Measurements from ENCODE around the gene CCDC126. TPM values are rescaled to one million over a fixed set of nuclear protein-coding genes. Genes with fewer than 3 reads are reported as not detected.
A peak's percentile ranks its signal among the peaks of the same experiment; 100 is the strongest.

CCDC126 gene
- total RNA-seq, 4 donors from 2014 or later: 14.3 to 25.8 (median 19.8) TPM

DNA sequence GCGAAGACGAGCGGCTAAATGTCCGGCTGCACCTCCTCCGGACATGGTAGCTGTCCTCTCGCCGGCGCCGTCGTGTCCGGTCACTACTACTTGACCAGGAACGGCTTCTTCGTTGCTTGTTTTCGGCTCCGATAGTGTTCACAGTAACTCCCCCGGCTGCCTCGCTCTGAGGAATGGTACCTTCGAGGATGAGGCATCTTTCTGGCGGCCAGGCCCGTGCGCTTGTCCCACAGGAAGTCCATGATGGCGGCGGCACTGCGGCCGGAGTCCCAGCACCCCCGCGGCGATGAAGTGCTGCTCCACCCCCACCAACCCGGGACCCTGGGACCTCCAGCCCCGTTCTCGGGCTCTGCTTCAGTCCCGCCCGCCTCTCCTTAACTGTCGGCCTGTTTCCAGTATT lies 11.0 kb upstream of the CCDC126 start:
- ATAC-seq: no peak
- 91% methylated on average over 20 of the region's 34 CpGs; no CpG with 5 or more reads in 1 of the 2 donors for WGBS, 2 donors (ENCODE audit: low coverage in 1 of 2)

DNA sequence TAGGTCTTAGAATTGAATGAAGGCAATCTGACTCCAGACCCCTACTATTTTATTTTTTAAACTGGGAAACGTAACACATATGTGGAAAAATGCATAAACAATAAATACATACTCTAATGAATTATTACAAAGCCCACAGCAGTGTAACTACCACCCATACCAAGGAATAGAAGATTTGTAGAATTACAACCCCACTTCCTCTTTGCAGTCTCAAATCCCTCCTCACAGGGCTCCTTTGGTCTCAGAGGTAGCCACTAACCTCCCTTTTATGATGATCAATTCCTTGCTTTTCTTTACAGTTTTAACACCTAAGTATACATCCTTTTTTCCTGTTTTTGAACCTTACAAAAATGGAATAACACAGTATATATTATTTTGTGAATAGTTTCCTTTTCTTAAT lies 6.7 kb upstream of the CCDC126 start:
- H3K4me3 ChIP-seq: no peak overlapping the region
- no peaks in the 10 kb centered on the region for H3K27me3 ChIP-seq
- no peak for ATAC-seq
- no peaks in the 10 kb centered on the region for H3K36me3 ChIP-seq
- no peaks in the 10 kb centered on the region for H3K4me1 ChIP-seq
- no peaks in the 10 kb centered on the region for H3K9me3 ChIP-seq
- no peak for TF ChIP-seq EP300 (IDR thresholded peaks at IDR 0.05)
- no peak for TF ChIP-seq POLR2AphosphoS5 (IDR thresholded peaks at IDR 0.05)
- TF ChIP-seq POLR2A (IDR thresholded peaks at IDR 0.05): no peak
- TF ChIP-seq, protein P1, sequence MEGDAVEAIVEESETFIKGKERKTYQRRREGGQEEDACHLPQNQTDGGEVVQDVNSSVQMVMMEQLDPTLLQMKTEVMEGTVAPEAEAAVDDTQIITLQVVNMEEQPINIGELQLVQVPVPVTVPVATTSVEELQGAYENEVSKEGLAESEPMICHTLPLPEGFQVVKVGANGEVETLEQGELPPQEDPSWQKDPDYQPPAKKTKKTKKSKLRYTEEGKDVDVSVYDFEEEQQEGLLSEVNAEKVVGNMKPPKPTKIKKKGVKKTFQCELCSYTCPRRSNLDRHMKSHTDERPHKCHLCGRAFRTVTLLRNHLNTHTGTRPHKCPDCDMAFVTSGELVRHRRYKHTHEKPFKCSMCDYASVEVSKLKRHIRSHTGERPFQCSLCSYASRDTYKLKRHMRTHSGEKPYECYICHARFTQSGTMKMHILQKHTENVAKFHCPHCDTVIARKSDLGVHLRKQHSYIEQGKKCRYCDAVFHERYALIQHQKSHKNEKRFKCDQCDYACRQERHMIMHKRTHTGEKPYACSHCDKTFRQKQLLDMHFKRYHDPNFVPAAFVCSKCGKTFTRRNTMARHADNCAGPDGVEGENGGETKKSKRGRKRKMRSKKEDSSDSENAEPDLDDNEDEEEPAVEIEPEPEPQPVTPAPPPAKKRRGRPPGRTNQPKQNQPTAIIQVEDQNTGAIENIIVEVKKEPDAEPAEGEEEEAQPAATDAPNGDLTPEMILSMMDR (IDR thresholded peaks at IDR 0.05): no peak
- 40 to 70% methylated on average over 1 of the region's 1 CpG for WGBS, 2 donors (ENCODE audit: low coverage in 1 of 2)
- H3K27ac ChIP-seq: no peak overlapping the region

More for the DNA sequence above, 11.0 kb upstream of the CCDC126 start:
- no peaks in the 10 kb centered on the region for H3K4me1 ChIP-seq
- H3K4me3 ChIP-seq: no peak overlapping the region
- H3K27me3 ChIP-seq: no peaks in the 10 kb centered on the region
- H3K9me3 ChIP-seq: no peaks in the 10 kb centered on the region
- no peak overlapping the region for H3K27ac ChIP-seq
- H3K36me3 ChIP-seq: no peaks in the 10 kb centered on the region
- no peak for TF ChIP-seq POLR2A (IDR thresholded peaks at IDR 0.05)
- no peak for TF ChIP-seq POLR2AphosphoS5 (IDR thresholded peaks at IDR 0.05)
- TF ChIP-seq, protein P1 (IDR thresholded peaks at IDR 0.05): no peak
- TF ChIP-seq EP300 (IDR thresholded peaks at IDR 0.05): no peak

DNA sequence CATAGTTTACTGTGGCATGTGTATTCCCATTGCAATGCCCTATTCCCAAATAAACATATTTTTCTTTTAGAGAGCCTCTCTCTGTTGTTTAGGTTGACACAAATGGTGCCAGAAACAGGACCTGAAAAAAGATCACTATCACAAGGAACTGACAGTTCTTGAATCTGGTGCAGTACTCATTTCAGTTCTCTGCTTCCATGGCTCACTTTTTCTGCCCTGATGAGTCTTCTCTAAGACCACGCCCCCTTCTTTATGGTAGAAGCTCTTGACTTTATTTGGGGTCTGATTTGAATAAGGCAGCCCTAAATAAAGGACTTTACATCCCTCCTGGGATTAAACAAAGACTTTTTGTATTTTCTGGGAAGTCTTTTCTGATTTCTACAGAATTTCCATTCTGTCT lies 3.5 kb upstream of the CCDC126 start:
- ATAC-seq: no peak
- Histone ChIP-seq H3K27me3 (no peaks in the 10 kb centered on the region), H3K4me3 (no peak overlapping the region), H3K27ac (no peak overlapping the region), H3K36me3 (no peaks in the 10 kb centered on the region), H3K4me1 (peaks cover 0 to 12% (median 3%) of the 10 kb centered on the region in 3 donors), H3K9me3 (no peaks in the 10 kb centered on the region)
- 100% methylated on average over 1 of the region's 1 CpG; no CpG with 5 or more reads in 1 of the 2 donors for WGBS, 2 donors (ENCODE audit: low coverage in 1 of 2)
- TF ChIP-seq, protein P1 (IDR thresholded peaks at IDR 0.05): no peak
- no peak for TF ChIP-seq POLR2AphosphoS5 (IDR thresholded peaks at IDR 0.05)

DNA sequence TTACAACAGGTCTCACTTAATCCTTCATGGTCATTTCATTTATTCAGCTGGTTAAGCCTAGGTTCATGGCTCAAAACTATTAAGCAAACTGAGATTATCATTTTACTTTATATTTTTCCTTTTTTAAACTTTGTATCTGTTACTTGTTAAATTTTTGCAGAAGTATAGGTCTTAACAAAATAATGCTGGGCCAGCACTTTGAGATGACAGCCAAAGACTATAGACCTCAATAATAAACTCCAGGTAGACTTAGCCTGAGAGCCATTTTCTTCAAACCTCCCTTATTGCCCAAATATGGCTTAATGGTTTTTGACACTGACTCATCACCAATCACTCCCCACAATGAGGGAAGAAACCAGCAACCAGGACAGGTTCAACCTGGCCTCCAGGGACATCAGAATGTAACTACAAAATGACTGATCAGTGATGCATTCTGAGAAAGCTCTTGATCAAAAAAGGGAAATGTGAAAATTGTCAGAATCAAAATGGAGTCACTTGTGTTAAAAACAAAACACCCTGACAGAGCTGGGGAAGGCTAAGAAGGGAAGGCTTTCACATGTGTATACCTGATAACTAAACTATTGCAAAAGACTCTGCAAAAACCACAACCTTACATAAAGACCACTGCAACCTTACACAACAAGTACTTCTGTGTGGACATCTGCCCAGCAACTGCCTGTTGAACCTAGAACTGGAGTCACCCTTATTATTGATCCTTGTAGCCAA lies 2.1 kb upstream of the CCDC126 start:
- TF ChIP-seq POLR2AphosphoS5 (IDR thresholded peaks at IDR 0.05): no peak
- TF ChIP-seq EP300 (IDR thresholded peaks at IDR 0.05): no peak
- H3K27me3 ChIP-seq: no peaks in the 10 kb centered on the region
- H3K36me3 ChIP-seq: no peaks in the 10 kb centered on the region
- H3K27ac ChIP-seq: no peak overlapping the region
- no peaks in the 10 kb centered on the region for H3K9me3 ChIP-seq
- H3K4me3 ChIP-seq: no peak overlapping the region
- peaks cover 0 to 26% (median 3%) of the 10 kb centered on the region in 3 donors for H3K4me1 ChIP-seq
- no peak for ATAC-seq

DNA sequence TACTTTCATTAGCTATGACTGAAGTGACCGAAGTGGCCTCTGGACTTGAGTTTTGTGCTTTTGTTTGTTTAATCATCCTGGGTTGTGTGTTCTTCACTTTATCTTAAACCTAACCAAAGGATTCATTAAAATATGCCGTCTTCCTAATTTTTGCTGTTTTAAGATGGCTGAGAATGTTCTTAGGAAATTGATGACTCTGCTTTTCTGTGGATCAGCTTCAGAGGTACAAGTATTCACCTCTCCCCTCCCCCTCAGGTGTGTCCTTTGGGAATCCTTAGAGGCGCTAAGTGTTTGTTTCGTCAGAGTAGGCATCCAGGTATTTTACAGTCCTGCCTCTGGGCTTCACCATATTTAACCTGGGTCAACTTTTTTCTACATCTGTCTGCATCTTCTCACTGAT lies 1.1 kb downstream of the CCDC126 start:
- Histone ChIP-seq H3K9me3 (no peaks in the 10 kb centered on the region), H3K36me3 (no peaks in the 10 kb centered on the region), H3K27ac (peak overlapping the region; percentile 86 to 100 (median 96)), H3K4me3 (peak overlapping the region; percentile 45 to 84), H3K27me3 (no peaks in the 10 kb centered on the region), H3K4me1 (peaks cover 0 to 51% (median 3%) of the 10 kb centered on the region in 3 donors)
- ATAC-seq: no peak
- 60 to 61% methylated on average over 3 to 4 of the region's 4 CpGs for WGBS, 2 donors (ENCODE audit: low coverage in 1 of 2)
- TF ChIP-seq, protein P1 (IDR thresholded peaks at IDR 0.05): no peak
- TF ChIP-seq EP300 (IDR thresholded peaks at IDR 0.05) (no peak), POLR2AphosphoS5 (IDR thresholded peaks at IDR 0.05) (no peak), POLR2A (IDR thresholded peaks at IDR 0.05) (no peak)
